Measurements from ENCODE around the gene USP34. TPM values are rescaled to one million over a fixed set of nuclear protein-coding genes. Genes with fewer than 3 reads are reported as not detected.
"Not testable (repeated sequence)": the region's sequence is repeated elsewhere in the genome, so short reads cannot be mapped to it uniquely, and the experiment has no call there.

The USP34 gene
- polyA plus RNA-seq, 4 donors, result 35.0 to 90.2 (median 44.3) TPM

DNA sequence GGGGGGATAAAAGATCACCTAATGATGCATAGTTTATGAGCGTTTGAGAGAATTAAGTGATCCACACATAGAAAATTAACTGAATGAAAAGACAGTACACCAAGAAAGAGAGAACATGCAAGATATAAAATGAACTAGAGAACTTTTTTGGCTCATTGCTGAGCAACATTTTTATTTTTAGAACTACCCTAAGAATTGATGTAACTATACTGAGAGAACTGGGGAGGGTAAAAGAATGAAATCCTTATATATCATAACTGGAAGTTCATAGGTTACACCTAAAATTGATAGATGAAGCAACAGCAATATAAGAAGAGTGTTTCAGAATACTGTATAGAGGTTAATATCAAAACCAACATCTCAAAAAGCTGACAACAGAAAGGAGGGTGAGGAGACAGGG lies 55.6 kb downstream of the USP34 start:
- FAIRE-seq (no peak), DNase-seq (no peak)
- 88 to 97% (median 93%) methylated on average over 1 of the region's 1 CpG for WGBS, 3 donors
- Histone ChIP-seq H3K36me3 (ENCODE audit: control insufficient read depth in 3 of 3, insufficient read depth in 2 of 3, low read depth in 1 of 3, low read length in 3 of 3) (peaks cover 0 to 19% (median under 1%) of the 10 kb centered on the region in 3 donors), H3K4me1 (ENCODE audit: control insufficient read depth in 3 of 3, insufficient read depth in 2 of 3, low read depth in 1 of 3, low read length in 2 of 3) (peaks cover 0 to 4% (median 0%) of the 10 kb centered on the region in 3 donors), H3K27me3 (ENCODE audit: control insufficient read depth in 3 of 3, insufficient read depth in 3 of 3, low read length in 3 of 3) (no peaks in the 10 kb centered on the region), H3K9me3 (ENCODE audit: control insufficient read depth in 2 of 2, insufficient read depth in 1 of 2, low read depth in 1 of 2, low read length in 1 of 2) (no peaks in the 10 kb centered on the region), H3K27ac (ENCODE audit: low read depth in 1 of 3, low read length in 2 of 3) (no peak overlapping the region), H3K4me3 (ENCODE audit: low read depth in 1 of 3, low read length in 3 of 3) (no peak overlapping the region)

- WGBS, 3 donors, result 92 to 96% (median 93%) methylated on average over 3 of the region's 3 CpGs
- no peaks in the 10 kb centered on the region for H3K9me3 ChIP-seq (ENCODE audit: control insufficient read depth in 2 of 2, insufficient read depth in 1 of 2, low read depth in 1 of 2, low read length in 1 of 2)
- FAIRE-seq (no peak), DNase-seq (no peak)
- H3K27me3 ChIP-seq (ENCODE audit: control insufficient read depth in 3 of 3, insufficient read depth in 3 of 3, low read length in 3 of 3), result no peaks in the 10 kb centered on the region
- H3K4me1 ChIP-seq (ENCODE audit: control insufficient read depth in 3 of 3, insufficient read depth in 2 of 3, low read depth in 1 of 3, low read length in 2 of 3), result peaks cover 0 to 4% (median 0%) of the 10 kb centered on the region in 3 donors
- peaks cover 0 to 20% (median 4%) of the 10 kb centered on the region in 3 donors for H3K36me3 ChIP-seq (ENCODE audit: control insufficient read depth in 3 of 3, insufficient read depth in 2 of 3, low read depth in 1 of 3, low read length in 3 of 3)
- no peak overlapping the region for H3K27ac ChIP-seq (ENCODE audit: low read depth in 1 of 3, low read length in 2 of 3)
- H3K4me3 ChIP-seq (ENCODE audit: low read depth in 1 of 3, low read length in 3 of 3), result no peak overlapping the region
These were observed 56.2 kb downstream of the USP34 start for GRCh38 chr2:61414674-61415073.

DNA sequence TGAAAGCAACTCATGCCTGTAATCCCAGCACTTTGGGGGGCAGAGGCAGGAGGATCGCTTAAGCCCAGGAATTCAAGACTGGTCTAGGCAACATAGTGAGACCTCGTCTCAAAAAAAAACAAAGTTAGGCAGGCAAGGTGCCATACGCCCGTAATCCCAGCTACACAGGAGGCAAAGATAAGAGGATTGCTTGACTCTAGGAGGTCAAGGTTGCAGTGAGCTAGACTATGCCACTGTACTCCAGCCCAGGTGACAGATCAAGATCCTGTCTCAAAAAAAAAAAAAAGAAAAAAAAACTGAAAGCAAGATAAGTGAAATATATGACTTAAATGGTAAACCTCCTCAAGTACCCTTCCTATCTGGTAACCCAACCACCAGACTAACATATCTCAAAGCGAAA lies 59.8 kb downstream of the USP34 start:
- 49 to 86% (median 51%) methylated on average over 5 of the region's 5 CpGs for WGBS, 3 donors
- Histone ChIP-seq H3K4me3 (ENCODE audit: low read depth in 1 of 3, low read length in 3 of 3) (no peak overlapping the region), H3K9me3 (ENCODE audit: control insufficient read depth in 2 of 2, insufficient read depth in 1 of 2, low read depth in 1 of 2, low read length in 1 of 2) (no peaks in the 10 kb centered on the region), H3K27ac (ENCODE audit: low read depth in 1 of 3, low read length in 2 of 3) (no peak overlapping the region), H3K36me3 (ENCODE audit: control insufficient read depth in 3 of 3, insufficient read depth in 2 of 3, low read depth in 1 of 3, low read length in 3 of 3) (peaks cover 0 to 11% (median 4%) of the 10 kb centered on the region in 3 donors), H3K27me3 (ENCODE audit: control insufficient read depth in 3 of 3, insufficient read depth in 3 of 3, low read length in 3 of 3) (no peaks in the 10 kb centered on the region), H3K4me1 (ENCODE audit: control insufficient read depth in 3 of 3, insufficient read depth in 2 of 3, low read depth in 1 of 3, low read length in 2 of 3) (peaks cover 0 to 4% (median 0%) of the 10 kb centered on the region in 3 donors)
- no peak for FAIRE-seq
- DNase-seq, result peak; percentile 28 to 31

DNA sequence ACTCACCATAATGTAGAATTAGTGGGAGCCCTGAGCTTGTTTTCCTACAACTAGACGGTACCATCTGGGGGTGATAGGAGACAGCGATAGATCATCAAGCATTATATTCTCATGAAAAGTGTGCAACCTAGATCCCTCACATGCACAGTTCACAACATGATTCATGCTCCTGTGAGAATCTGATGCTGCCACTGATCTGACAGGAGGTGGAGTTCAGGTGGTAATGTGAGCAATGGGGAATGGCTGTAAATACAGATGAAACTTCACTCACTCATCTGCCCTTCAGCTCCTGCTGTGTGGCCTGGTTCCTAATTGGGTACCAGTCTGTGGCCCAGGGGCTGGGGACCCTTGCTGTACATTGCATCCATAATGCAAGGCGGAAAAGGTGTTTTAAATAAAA lies 60.7 kb downstream of the USP34 start:
- Histone ChIP-seq H3K9me3 (ENCODE audit: control insufficient read depth in 2 of 2, insufficient read depth in 1 of 2, low read depth in 1 of 2, low read length in 1 of 2) (no peaks in the 10 kb centered on the region), H3K27me3 (ENCODE audit: control insufficient read depth in 3 of 3, insufficient read depth in 3 of 3, low read length in 3 of 3) (no peaks in the 10 kb centered on the region), H3K27ac (ENCODE audit: low read depth in 1 of 3, low read length in 2 of 3) (no peak overlapping the region), H3K4me3 (ENCODE audit: low read depth in 1 of 3, low read length in 3 of 3) (no peak overlapping the region), H3K36me3 (ENCODE audit: control insufficient read depth in 3 of 3, insufficient read depth in 2 of 3, low read depth in 1 of 3, low read length in 3 of 3) (peaks cover 0 to 11% (median 4%) of the 10 kb centered on the region in 3 donors), H3K4me1 (ENCODE audit: control insufficient read depth in 3 of 3, insufficient read depth in 2 of 3, low read depth in 1 of 3, low read length in 2 of 3) (peaks cover 0 to 10% (median 0%) of the 10 kb centered on the region in 3 donors)
- no peak for DNase-seq
- 97 to 100% (median 99%) methylated on average over 3 of the region's 3 CpGs for WGBS, 3 donors
- no peak for FAIRE-seq

GRCh38 chr2:61405813-61406212 lies 65.1 kb downstream of the USP34 start:
- FAIRE-seq (no peak), DNase-seq (peak; percentile 35 to 46)
- H3K9me3 ChIP-seq (ENCODE audit: control insufficient read depth in 2 of 2, insufficient read depth in 1 of 2, low read depth in 1 of 2, low read length in 1 of 2), result no peaks in the 10 kb centered on the region
- H3K4me1 ChIP-seq (ENCODE audit: control insufficient read depth in 3 of 3, insufficient read depth in 2 of 3, low read depth in 1 of 3, low read length in 2 of 3), result peaks cover 0 to 6% (median 0%) of the 10 kb centered on the region in 3 donors
- no peaks in the 10 kb centered on the region for H3K27me3 ChIP-seq (ENCODE audit: control insufficient read depth in 3 of 3, insufficient read depth in 3 of 3, low read length in 3 of 3)
- 4 to 41% (median 28%) methylated on average over 2 of the region's 2 CpGs for WGBS, 3 donors
- H3K4me3 ChIP-seq (ENCODE audit: low read depth in 1 of 3, low read length in 3 of 3), result no peak overlapping the region
- no peak overlapping the region for H3K27ac ChIP-seq (ENCODE audit: low read depth in 1 of 3, low read length in 2 of 3)
- H3K36me3 ChIP-seq (ENCODE audit: control insufficient read depth in 3 of 3, insufficient read depth in 2 of 3, low read depth in 1 of 3, low read length in 3 of 3), result peaks cover 0 to 20% (median 4%) of the 10 kb centered on the region in 3 donors

DNA sequence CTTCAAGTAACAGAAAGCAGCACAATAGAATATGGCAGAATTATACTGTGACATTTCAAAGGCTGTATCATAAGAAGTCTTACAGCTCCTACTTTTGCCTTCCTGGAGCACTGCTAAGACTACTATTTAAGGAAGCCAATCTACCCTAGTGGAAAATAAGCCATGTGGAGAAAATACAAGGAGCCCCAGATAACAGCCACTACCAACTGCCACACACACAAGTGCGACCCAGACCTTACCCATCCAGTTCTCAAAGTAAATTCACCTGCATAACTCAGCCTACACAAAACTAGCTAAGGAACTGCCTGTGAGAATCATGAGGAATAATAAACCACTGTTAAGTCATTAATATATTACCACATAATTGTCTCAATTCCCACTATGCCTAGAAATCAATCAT lies 66.4 kb downstream of the USP34 start:
- WGBS, 3 donors, result 92 to 98% (median 96%) methylated on average over 1 of the region's 1 CpG
- no peak for FAIRE-seq

DNA sequence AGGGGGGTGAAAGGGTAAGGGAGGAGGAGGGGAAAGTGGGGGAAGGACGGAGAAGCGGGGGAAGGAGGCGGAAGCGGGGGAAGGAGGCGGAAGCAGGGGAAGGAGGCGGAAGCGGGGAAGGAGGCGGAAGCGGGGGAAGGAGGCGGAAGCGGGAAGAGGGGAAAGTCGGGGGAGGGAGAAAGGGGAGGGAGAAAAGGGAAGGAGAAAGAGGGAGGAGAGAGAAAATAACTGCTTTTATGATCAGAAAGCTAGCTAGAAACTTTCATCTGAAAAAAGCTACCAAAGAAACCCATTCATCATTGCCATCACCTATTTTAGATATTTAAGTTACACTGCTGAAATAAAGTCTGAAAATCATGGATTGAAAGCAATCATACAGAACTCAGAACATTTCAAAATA lies 72.5 kb downstream of the USP34 start:
- 94 to 99% (median 96%) methylated on average over 12 of the region's 12 CpGs for WGBS, 3 donors
- H3K9me3 ChIP-seq (ENCODE audit: control insufficient read depth in 2 of 2, insufficient read depth in 1 of 2, low read depth in 1 of 2, low read length in 1 of 2), result no peaks in the 10 kb centered on the region
- no peak for FAIRE-seq

More for the DNA sequence above, 66.4 kb downstream of the USP34 start:
- peaks cover 0 to 21% (median 3%) of the 10 kb centered on the region in 3 donors for H3K36me3 ChIP-seq (ENCODE audit: control insufficient read depth in 3 of 3, insufficient read depth in 2 of 3, low read depth in 1 of 3, low read length in 3 of 3)
- H3K27ac ChIP-seq (ENCODE audit: low read depth in 1 of 3, low read length in 2 of 3), result no peak overlapping the region
- H3K4me1 ChIP-seq (ENCODE audit: control insufficient read depth in 3 of 3, insufficient read depth in 2 of 3, low read depth in 1 of 3, low read length in 2 of 3), result peaks cover 0 to 6% (median 0%) of the 10 kb centered on the region in 3 donors
- no peak overlapping the region for H3K4me3 ChIP-seq (ENCODE audit: low read depth in 1 of 3, low read length in 3 of 3)
- no peak for DNase-seq
- no peaks in the 10 kb centered on the region for H3K27me3 ChIP-seq (ENCODE audit: control insufficient read depth in 3 of 3, insufficient read depth in 3 of 3, low read length in 3 of 3)
- no peaks in the 10 kb centered on the region for H3K9me3 ChIP-seq (ENCODE audit: control insufficient read depth in 2 of 2, insufficient read depth in 1 of 2, low read depth in 1 of 2, low read length in 1 of 2)

GRCh38 chr2:61396005-61396404 lies 74.9 kb downstream of the USP34 start:
- Histone ChIP-seq H3K27me3 (ENCODE audit: control insufficient read depth in 3 of 3, insufficient read depth in 3 of 3, low read length in 3 of 3) (no peaks in the 10 kb centered on the region), H3K27ac (ENCODE audit: low read depth in 1 of 3, low read length in 2 of 3) (no peak overlapping the region), H3K4me3 (ENCODE audit: low read depth in 1 of 3, low read length in 3 of 3) (no peak overlapping the region), H3K36me3 (ENCODE audit: control insufficient read depth in 3 of 3, insufficient read depth in 2 of 3, low read depth in 1 of 3, low read length in 3 of 3) (peaks cover 2 to 37% (median 7%) of the 10 kb centered on the region in 3 donors), H3K4me1 (ENCODE audit: control insufficient read depth in 3 of 3, insufficient read depth in 2 of 3, low read depth in 1 of 3, low read length in 2 of 3) (no peaks in the 10 kb centered on the region), H3K9me3 (ENCODE audit: control insufficient read depth in 2 of 2, insufficient read depth in 1 of 2, low read depth in 1 of 2, low read length in 1 of 2) (no peaks in the 10 kb centered on the region)
- WGBS, 3 donors, result 94 to 99% (median 97%) methylated on average over 4 of the region's 4 CpGs
- FAIRE-seq, result no peak
- DNase-seq, result no peak

More for the DNA sequence above, 72.5 kb downstream of the USP34 start:
- Histone ChIP-seq H3K4me3 (ENCODE audit: low read depth in 1 of 3, low read length in 3 of 3) (no peak overlapping the region), H3K27me3 (ENCODE audit: control insufficient read depth in 3 of 3, insufficient read depth in 3 of 3, low read length in 3 of 3) (no peaks in the 10 kb centered on the region), H3K4me1 (ENCODE audit: control insufficient read depth in 3 of 3, insufficient read depth in 2 of 3, low read depth in 1 of 3, low read length in 2 of 3) (no peaks in the 10 kb centered on the region), H3K27ac (ENCODE audit: low read depth in 1 of 3, low read length in 2 of 3) (no peak overlapping the region), H3K36me3 (ENCODE audit: control insufficient read depth in 3 of 3, insufficient read depth in 2 of 3, low read depth in 1 of 3, low read length in 3 of 3) (peaks cover 2 to 34% (median 6%) of the 10 kb centered on the region in 3 donors)
- DNase-seq, result no peak

DNA sequence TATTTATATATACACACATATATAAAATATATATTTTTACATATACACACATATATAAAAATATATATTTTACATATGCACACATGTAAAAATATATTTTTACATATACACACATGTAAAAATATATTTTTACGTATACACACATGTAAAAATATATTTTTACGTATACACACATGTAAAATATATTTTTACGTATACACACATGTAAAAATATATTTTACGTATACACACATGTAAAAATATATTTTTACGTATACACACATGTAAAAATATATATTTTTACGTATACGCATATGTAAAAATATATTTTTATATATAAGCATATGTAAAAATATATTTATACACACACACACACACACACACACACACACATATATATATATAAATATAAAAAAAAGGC lies 83.3 kb downstream of the USP34 start:
- not testable (repeated sequence) for H3K4me3 ChIP-seq (ENCODE audit: low read depth in 1 of 3, low read length in 3 of 3); H3K4me1 ChIP-seq (ENCODE audit: control insufficient read depth in 3 of 3, insufficient read depth in 2 of 3, low read depth in 1 of 3, low read length in 2 of 3); H3K27ac ChIP-seq (ENCODE audit: low read depth in 1 of 3, low read length in 2 of 3); DNase-seq; H3K9me3 ChIP-seq (ENCODE audit: control insufficient read depth in 2 of 2, insufficient read depth in 1 of 2, low read depth in 1 of 2, low read length in 1 of 2); H3K27me3 ChIP-seq (ENCODE audit: control insufficient read depth in 3 of 3, insufficient read depth in 3 of 3, low read length in 3 of 3)
- WGBS, 3 donors, result 98 to 99% (median 99%) methylated on average over 7 of the region's 7 CpGs
- H3K36me3 ChIP-seq (ENCODE audit: control insufficient read depth in 3 of 3, insufficient read depth in 2 of 3, low read depth in 1 of 3, low read length in 3 of 3), result peaks cover 0 to 28% (median 11%) of the 10 kb centered on the region in 3 donors
- peak; percentile 98 for FAIRE-seq

All from small intestine (tissue), 7 donors.